NCI-H524 (cell line): ENCODE results near the gene CNTNAP5.

Experiments used
- DNase-seq, 2 experiments: peaks; one replicate each; lab custom pipeline; 2025; lab: John Stamatoyannopoulos, UW

Gene CNTNAP5

GRCh38 chr2:124623560-124623959 is 598.5 kb downstream of the CNTNAP5 start:
- no peak for DNase-seq

GRCh38 chr2:124625561-124625960 is 600.5 kb downstream of the CNTNAP5 start:
- DNase-seq: no peak

- DNase-seq: no peak
Observed at GRCh38 chr2:124626993-124627392, 601.9 kb downstream of the CNTNAP5 start.

- no peak for DNase-seq
Observed at GRCh38 chr2:124633812-124634211, 608.7 kb downstream of the CNTNAP5 start.

GRCh38 chr2:124639524-124639923 is 614.4 kb downstream of the CNTNAP5 start:
- no peak for DNase-seq

- DNase-seq: no peak
Observed at GRCh38 chr2:124640221-124640750, 615.2 kb downstream of the CNTNAP5 start.

- no peak for DNase-seq
Observed at GRCh38 chr2:124646166-124646815, 621.2 kb downstream of the CNTNAP5 start.

- no peak for DNase-seq
Observed at GRCh38 chr2:124647245-124647644, 622.2 kb downstream of the CNTNAP5 start.

GRCh38 chr2:124647663-124648062 is 622.6 kb downstream of the CNTNAP5 start:
- no peak for DNase-seq

GRCh38 chr2:124649001-124649400 is 623.9 kb downstream of the CNTNAP5 start:
- DNase-seq: no peak

GRCh38 chr2:124652099-124652498 is 627.0 kb downstream of the CNTNAP5 start:
- DNase-seq: no peak

- DNase-seq: no peak
Observed at GRCh38 chr2:124658373-124658772, 633.3 kb downstream of the CNTNAP5 start.

GRCh38 chr2:124661558-124661957 is 636.5 kb downstream of the CNTNAP5 start:
- no peak for DNase-seq

- DNase-seq: no peak
Observed at GRCh38 chr2:124662946-124663644, 638.0 kb downstream of the CNTNAP5 start.

- no peak for DNase-seq
Observed at GRCh38 chr2:124663645-124663997, 638.5 kb downstream of the CNTNAP5 start.

GRCh38 chr2:124664363-124664762 is 639.3 kb downstream of the CNTNAP5 start:
- DNase-seq: no peak

- no peak for DNase-seq
Observed at GRCh38 chr2:124666976-124667375, 641.9 kb downstream of the CNTNAP5 start.

- DNase-seq: peak; percentile 10 to 59
Observed at GRCh38 chr2:124668161-124668560, 643.1 kb downstream of the CNTNAP5 start.

- no peak for DNase-seq
Observed at GRCh38 chr2:124670187-124670586, 645.1 kb downstream of the CNTNAP5 start.

- no peak for DNase-seq
Observed at GRCh38 chr2:124678043-124678442, 653.0 kb downstream of the CNTNAP5 start.

- peak in 1 of 2 experiments; percentile 14 for DNase-seq
Observed at GRCh38 chr2:124683536-124684428, 658.7 kb downstream of the CNTNAP5 start.

GRCh38 chr2:124689348-124689747 is 664.3 kb downstream of the CNTNAP5 start:
- DNase-seq: no peak
